OCI-LY3 (cell line): Measurements from ENCODE around the gene MCC.

ENCODE experiments used
- EZH2phosphoT487 ChIP-seq: fragments of 200-600 bp; shearing (Covaris generic); IDR thresholded peaks from 2 replicates; pipeline ENCODE4 v1.6.1; 2018; ENCODE audit warnings: antibody characterized with exemption, mixed run types, low read depth
- TF ChIP-seq, protein P1 (sequence below): fragments of 200-600, 300-600 bp; sonication (generic); IDR thresholded peaks from 2 replicates; pipeline ENCODE4 v1.5.1; 2014; ENCODE audit warnings: antibody characterized with exemption, low read length, low read depth

DNA sequence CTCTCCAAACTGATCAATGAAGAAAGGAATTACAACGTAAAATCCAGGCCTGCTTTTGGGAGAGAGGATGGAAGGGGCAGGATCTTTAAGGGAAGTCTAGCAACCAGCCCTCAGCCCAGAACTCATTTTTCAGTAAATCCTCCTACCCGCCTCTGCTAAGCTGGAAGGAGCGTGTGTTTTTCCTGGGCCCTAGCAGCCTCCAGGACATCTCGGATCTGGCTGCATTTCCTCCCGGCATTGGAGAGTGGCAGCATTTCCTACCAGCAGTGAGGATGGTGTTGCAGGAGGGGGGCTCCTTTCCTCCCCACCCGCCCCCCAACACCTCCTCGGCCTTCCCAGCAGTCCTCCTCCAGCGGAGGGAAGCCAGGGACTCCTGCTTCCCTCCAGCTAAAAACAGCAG is 457.1 kb downstream of the MCC start:
- TF ChIP-seq, protein P1, sequence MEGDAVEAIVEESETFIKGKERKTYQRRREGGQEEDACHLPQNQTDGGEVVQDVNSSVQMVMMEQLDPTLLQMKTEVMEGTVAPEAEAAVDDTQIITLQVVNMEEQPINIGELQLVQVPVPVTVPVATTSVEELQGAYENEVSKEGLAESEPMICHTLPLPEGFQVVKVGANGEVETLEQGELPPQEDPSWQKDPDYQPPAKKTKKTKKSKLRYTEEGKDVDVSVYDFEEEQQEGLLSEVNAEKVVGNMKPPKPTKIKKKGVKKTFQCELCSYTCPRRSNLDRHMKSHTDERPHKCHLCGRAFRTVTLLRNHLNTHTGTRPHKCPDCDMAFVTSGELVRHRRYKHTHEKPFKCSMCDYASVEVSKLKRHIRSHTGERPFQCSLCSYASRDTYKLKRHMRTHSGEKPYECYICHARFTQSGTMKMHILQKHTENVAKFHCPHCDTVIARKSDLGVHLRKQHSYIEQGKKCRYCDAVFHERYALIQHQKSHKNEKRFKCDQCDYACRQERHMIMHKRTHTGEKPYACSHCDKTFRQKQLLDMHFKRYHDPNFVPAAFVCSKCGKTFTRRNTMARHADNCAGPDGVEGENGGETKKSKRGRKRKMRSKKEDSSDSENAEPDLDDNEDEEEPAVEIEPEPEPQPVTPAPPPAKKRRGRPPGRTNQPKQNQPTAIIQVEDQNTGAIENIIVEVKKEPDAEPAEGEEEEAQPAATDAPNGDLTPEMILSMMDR: no peak
- no peak for TF ChIP-seq EZH2phosphoT487
